NCI-H2196 (cell line): Measurements from ENCODE around the gene IL4R.
"Not testable (repeated sequence)": the region's sequence is repeated elsewhere in the genome, so short reads cannot be mapped to it uniquely, and the experiment has no call there.

Experiments
- DNase-seq: peaks from one replicate; lab custom pipeline; 2025; ENCODE audit not compliant: unreplicated experiment; lab: John Stamatoyannopoulos, UW

IL4R gene

GRCh38 chr16:27401768-27402568, 88.2 kb downstream of the IL4R start, which contains the start of gene IL21R:
TSS of gene IL21R (plus strand) at chr16:27402174. CDS start at chr16:27430072, 27,898 bp downstream.
- DNase-seq: no peak

GRCh38 chr16:27402569-27402963, 88.8 kb downstream of the IL4R start:
- no peak for DNase-seq

GRCh38 chr16:27402964-27403600, 89.3 kb downstream of the IL4R start:
- no peak for DNase-seq

GRCh38 chr16:27403601-27403992, 89.8 kb downstream of the IL4R start:
- no peak for DNase-seq

- DNase-seq: no peak
These were observed 90.5 kb downstream of the IL4R start for GRCh38 chr16:27404163-27404823.

- no peak for DNase-seq
These were observed 92.0 kb downstream of the IL4R start for GRCh38 chr16:27405546-27406451.

- no peak for DNase-seq
These were observed 92.8 kb downstream of the IL4R start for GRCh38 chr16:27406511-27407128.

- no peak for DNase-seq
These were observed 93.4 kb downstream of the IL4R start for GRCh38 chr16:27407133-27407532.

- no peak for DNase-seq
These were observed 94.3 kb downstream of the IL4R start for GRCh38 chr16:27408012-27408601.

GRCh38 chr16:27408602-27409031, 94.8 kb downstream of the IL4R start:
- no peak for DNase-seq

GRCh38 chr16:27409958-27410357, 96.2 kb downstream of the IL4R start:
- DNase-seq: not testable (repeated sequence)

- DNase-seq: no peak
These were observed 97.0 kb downstream of the IL4R start for GRCh38 chr16:27410761-27411160.

- DNase-seq: no peak
These were observed 100.2 kb downstream of the IL4R start for GRCh38 chr16:27413956-27414355.
